ENCODE results near the gene TPST1.
"Not testable (repeated sequence)": the region's sequence is repeated elsewhere in the genome, so short reads cannot be mapped to it uniquely, and the experiment has no call there.

The TPST1 gene

DNA sequence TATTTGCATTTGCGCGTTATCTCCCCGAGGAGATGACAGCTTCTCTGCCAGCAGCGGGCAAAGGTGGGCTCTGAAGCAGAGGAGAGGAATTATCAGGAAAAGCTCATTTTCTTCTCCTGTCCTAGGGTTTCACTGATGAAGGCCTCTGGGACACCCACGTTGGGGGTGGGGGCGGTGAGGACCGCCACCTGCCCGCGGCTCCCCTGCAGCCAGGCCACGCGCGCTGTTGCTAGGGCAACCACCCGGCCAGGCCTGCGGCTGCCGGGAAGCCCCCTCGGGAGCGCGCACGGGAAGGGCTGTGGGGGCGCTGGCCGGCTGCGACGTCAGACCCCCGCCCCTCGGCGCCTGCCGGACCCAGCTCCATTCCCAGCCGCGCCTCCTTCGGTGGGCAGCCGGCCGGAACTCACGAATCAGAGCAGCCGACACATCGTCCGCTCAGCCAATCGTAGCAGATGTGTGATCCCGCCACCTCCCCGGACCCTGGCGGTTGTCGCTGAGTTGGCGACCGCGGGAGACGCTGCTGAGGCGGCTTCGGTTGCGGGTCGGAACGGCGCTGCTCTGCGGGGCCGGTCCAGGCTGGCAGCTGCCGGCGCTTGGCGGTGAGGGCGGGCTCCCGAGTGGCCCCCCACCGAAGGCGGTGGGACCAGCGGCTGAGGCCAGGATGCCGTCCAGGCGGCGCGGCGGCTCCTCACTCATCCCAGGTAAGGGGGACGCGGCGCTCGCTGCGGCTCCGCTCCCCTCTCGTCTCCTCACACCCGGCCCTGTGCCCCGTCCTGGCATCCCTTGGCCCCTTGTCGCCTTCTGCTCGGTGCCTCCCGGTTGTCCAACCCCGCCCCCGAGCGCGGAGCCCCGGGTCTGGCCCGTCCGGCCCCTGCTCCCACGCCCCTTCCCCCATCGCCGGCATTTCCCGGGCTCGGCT, at the start of gene TPST1:
Gene TPST1, plus strand, starts transcription at position 513 of the 919 bp plus-strand sequence. CDS start 35,092 bp downstream, outside the sequence.
- DNase-seq (ENCODE audit: low spot score) = peak; percentile 97

DNA sequence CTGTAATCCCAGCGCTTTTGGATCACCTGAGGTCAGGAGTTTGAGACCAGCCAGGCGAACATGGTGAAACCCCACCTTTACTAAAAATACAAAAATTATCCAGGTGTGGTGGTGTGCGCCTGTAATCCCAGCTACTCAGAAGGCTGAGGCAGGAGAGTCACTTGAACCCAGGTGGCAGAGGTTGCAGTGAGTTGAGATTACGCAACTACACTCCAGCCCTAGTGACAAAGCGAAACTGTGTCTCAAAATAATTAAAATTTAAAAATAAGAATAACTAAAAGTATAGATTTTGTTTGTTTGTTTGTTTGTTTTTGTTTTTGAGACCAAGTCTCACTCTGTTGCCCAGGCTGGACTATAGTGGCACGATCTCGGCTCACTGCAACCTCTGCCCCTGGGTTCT, 49.1 kb upstream of the TPST1 start:
- not testable (repeated sequence) for DNase-seq (ENCODE audit: low spot score)

DNA sequence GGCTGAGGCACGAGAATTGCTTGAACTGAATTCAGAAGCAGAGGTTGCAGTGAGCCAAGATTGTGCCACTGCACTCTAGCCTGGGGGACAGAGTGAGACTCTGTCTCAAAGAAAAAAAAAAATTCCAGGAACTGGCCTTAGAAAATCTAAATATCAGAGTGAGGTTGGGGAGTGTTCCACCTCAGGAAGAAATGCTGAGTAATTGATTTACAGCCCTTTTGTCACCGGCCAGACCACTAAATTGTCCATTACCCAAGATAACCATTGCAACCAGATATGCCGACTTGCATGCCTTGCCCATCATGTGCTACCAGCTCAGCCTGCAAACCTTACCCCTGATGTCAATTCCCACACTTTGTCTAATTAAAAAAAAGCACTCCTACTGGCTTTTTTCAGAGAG, 48.1 kb upstream of the TPST1 start:
- DNase-seq (ENCODE audit: low spot score) = no peak

DNA sequence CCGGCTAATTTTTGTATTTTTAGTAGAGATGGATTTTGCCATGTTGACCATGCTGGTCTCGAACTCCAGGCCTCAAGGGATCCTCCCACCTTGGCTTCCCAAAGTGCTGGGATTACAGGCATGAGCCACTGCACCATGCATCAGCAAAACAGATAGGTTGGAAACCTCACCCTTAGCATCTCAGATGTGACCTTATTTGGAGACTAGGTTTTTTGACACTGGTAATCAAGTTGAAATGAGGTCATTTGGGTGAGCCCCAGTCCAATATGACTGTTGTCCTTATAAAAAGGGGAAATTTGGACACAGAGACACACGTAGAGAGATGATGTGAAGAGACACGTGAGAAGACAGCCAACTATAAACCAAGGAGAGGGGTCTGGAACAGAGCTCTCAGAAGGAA, 42.5 kb upstream of the TPST1 start:
- DNase-seq (ENCODE audit: low spot score) = no peak

DNA sequence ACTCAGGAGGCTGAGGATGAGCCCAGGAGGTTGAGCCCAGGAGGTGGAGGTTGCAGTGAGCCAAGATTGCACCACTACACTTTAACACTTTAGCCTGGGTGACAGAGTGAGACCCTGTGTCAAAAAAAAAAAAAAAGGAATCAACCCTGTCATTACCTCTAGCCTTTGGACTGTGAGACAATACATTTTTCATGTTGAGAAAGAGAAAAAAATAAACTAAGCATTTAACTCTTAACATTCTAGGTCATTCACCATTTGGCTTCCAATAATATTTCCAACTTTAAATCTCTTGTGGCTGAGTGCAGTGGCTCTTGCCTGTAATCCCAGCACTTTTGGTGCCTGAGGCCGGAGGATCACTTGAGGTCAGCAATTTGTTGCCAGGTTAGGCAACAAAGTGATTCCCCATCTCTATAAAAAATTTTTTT, 41.9 kb upstream of the TPST1 start:
- DNase-seq (ENCODE audit: low spot score) = no peak

DNA sequence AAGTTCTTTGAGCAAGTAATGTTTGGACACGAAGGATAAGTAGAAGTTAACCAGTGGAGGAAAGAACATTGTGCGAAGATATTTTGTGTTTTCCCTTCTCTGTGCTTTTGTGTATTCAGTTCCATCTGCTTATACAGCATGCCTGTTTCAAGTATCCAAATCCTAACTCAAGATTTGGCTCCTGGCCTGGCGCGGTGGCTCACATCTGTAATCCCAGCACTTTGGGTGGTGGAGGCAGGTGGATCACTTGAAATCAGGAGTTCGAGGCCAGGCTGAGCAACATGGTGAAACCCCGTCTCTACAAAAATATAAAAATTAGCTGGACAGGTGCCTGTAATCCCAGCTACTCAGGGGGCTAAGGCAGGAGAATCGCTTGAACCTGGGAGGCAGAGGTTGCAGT, 40.8 kb upstream of the TPST1 start:
- DNase-seq (ENCODE audit: low spot score) = no peak

DNA sequence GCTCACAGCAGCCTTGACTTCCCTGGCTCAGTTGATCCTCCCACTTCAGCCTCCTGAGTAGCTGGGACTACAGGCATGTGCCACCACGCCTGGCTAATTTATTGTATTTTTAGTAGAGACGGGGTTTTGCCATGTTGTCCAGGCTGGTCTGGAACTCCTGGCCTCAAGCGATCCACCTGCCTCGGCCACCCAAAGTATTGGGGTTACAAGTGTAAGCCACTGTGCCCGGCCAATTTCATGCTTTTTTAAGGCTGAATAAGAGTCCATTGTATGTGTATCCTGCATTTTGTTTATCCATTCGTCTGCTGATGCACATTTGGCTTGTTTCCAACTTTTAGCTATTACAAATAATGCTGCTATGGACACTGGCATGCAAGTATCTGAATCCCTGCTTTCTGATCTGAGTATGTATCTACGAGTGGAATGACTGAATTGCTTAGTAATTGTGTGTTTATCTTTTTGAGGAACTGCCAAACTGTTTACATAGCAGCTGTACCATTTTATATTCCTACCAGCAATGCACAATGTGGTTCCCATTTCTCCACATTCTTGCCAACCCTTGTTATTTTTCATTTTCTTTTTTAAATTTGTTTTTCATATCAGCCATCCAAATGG, 37.3 kb upstream of the TPST1 start:
- DNase-seq (ENCODE audit: low spot score) = peak; percentile 45

DNA sequence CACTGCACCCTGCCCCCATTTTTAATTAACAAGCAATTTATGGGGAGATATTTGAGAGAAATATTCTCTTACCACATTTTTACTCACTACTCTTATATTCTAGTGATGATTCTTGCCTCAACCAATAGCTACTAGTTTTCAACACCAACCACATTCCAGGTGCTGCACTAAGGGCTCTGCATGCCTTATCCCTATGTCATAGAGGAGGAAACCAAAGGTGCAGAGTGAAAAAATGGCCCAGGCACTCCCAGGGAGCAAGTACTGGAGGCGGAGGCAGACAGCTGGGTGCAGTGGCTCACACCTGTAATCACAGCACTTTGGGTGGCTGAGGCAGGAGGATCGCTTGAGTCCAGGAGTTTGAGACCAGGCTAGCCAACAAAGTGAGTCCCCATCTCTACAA, 35.5 kb upstream of the TPST1 start:
- no peak for DNase-seq (ENCODE audit: low spot score)

DNA sequence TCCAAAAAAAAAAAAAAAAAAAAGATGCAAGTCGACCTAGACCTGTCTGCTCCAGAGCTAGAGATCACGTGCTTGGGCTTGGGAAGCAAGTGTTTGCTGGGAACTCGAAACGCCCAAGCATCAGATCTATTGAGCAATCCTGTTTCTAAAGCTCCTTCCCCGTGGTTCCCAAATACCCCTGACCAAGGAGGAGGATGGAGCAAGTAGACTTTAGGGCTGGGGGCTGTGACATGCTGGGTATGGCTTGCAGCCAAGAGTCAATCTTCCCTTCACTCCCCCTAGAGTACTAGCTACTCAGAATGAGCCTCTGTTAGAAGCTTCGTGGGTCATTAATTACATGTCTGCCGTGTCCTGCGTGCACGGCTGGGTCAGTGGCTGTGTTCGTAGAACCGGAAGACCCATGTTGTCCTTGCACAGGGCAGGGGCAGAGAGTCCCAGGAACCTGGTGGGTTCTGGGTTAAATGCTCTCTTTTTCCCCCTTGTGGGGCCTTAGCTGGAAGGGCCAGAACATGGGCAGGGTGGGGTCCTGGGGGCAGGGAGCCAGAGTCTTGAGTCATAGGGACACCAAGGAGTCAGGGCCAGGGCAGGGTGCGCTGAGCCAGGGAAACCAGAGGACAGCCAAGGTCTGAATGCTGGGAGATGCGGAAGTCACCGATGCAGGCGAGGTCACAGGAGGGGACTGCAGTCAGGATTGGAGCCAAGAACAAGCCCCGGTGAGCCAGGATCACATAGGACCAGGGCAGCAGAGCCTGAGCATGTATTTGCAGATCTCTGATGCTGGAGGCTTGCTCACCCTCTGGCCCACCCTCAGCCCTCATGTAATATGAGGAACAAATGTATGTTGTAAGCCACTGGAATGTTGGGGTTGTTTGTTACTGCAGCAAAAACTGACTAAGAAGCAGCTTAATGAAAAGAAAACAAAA, 34.6 kb upstream of the TPST1 start:
- DNase-seq (ENCODE audit: low spot score) = no peak

DNA sequence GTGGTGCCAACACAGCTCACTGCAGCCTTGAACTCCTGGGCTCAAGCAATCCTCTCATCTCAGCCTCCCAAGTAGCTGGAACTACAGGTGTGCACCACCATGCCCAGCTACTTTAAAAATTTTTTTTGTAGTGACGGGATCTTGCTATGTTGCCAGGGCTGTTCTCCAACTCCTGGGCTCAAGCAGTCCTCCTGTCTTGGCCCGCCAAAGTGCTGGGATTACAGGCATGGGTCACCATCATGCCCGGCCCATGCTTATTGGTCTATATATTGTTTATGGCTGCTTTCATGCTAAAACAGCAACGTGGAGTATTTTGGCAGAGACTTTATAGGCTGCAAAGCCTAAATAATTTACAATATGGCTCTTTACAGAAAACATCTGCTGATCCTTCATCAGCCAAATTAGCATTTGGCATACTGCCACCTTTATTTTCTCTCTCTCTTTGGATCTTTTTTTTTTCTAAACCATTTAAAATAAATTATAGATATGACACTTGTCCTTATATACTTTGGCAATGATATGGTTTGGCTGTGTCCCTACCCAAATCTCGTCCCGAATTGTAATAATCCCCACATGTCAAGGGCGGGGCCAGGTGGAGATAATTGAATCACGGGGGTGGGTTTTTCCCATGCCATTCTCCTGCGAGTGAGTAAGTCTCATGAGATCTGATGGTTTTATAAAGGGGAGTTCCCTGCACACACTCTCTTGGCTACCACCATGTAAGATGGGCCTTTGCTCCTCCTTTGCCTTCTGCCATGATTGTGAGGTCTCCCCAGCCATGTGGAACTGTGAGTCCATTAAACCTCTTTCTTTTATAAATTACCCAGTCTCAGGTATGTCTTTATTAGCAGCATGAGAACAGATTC, 32.4 kb upstream of the TPST1 start:
- DNase-seq (ENCODE audit: low spot score) = not testable (repeated sequence)

DNA sequence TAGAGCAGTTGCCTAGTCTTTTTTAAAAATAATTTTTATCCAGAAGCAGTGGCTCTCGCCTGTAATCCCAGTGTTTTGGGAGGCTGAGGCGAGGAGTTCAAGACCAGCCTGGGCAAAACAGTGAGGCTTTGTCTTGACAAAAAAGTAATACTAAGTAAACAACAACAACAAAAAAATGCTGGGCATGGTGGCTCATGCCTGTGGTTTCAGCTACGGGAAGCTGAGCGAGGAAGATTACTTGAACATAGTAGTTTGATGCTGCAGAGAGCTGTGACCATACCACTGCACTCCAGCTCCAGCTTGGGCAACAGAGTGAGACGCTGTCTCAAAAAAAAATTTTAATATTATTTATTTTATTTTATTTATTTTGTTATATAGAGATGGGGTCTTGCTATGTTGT, 31.3 kb upstream of the TPST1 start:
- no peak for DNase-seq (ENCODE audit: low spot score)

DNA sequence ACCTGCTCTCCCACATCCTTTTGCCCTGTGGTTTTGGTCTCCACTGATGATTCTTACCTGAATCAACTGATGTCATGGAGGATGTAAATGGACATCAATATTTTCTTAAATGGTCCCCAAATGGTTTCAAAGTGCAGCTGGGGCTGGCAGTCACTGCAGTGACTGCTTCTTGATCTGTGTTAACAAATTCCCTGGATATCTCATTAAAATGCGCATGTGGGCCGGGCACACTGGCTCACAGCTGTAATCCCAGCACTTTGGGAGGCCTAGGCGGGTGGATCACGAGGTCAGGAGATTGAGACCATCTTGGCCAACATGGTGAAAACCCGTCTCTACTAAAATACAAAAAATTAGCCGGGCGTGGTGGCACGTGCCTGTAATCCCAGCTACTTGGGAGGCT, 30.1 kb upstream of the TPST1 start:
- not testable (repeated sequence) for DNase-seq (ENCODE audit: low spot score)

DNA sequence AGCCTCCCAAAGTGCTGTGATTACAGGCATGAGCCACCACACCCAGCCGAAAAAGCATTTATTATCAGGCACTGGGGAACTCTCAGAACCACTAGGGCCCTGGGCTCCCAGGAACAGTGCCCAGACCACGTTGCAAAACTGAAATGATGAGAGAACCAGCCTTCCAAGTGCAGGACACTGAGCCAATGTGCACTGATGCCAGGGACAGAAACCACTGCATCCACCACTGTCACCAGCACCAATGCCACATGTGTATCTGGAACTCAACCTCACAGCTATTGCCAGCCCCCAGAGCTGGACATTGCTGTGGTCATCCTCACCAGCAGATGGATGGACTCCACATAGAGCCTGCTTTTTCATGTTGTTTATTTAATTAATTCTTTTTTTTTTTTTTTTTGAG, 28.2 kb upstream of the TPST1 start:
- DNase-seq (ENCODE audit: low spot score) = no peak

DNA sequence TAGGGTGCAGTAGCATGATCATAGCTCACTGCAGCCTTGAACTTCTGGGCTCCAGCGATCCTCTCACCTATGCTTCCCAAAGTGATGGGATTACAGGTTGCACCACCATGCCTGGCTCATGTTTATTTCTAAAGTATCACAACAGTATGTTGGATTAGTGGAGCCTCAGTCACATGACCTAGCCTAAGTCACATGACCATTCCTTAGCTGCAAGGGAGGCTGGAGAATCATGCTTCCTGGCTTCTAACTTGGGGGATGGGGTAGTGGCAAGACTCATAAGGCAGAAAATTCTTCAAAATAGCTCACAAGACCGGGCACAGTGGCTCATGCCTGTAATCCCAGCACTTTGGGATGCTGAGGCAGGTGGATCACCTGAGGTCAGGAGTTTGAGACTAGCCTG, 26.9 kb upstream of the TPST1 start:
- DNase-seq (ENCODE audit: low spot score) = no peak

DNA sequence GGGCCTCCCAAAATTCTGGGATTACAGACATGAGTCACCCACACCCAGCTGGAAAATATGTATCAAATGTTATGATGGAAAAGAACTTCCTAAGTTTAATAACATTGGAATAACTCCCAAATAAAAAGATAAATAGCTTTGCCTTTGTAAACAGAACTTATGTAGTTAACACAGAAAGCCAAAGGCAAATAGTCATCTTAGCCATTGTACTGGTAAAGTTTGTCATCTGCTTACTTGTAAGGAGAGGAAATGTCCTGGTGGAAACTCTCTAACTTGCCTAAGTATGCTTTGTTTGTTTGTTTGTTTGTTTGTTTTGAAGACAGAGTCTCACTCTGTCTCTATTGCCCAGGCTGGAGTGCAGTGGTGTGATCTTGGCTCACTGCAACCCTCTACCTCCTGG, 23.8 kb upstream of the TPST1 start:
- no peak for DNase-seq (ENCODE audit: low spot score)

DNA sequence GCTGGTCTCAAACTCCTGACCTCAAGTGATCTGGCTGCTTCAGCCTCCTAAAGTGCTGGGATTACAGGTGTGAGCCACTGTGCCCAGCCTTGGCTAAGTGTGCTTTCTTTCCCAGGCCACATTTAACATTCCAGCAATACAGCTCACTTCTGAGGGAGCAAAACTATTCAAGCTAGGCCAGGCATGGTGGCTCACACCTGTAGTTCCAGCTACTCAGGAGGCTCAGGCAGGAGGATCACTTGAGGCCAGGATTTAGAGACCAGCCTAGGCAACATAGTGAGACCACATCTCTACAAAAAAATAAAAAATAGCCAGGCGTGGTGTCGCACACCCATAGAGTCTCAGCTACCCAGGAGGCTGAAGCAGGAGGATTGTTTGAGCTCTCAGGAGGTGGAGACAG, 23.3 kb upstream of the TPST1 start:
- DNase-seq (ENCODE audit: low spot score) = no peak

DNA sequence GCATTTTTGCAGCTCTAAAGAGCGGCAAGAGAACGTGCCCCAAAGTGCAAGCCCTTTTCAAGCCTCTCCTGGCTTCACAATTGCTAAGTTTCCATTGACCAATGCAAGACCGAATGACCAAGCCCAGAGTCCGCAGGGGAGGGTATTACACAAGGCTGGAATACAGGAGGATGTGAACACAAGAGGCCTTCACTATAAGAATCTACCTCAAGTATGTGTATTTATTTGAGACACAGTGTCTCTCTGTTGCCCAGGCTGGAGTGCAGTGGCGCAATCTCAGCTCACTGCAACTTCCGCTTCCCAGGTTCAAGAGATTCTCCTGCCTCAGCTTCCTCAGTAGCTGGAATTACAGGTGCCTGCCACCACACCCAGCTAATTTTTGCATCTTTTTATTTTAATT, 22.2 kb upstream of the TPST1 start:
- DNase-seq (ENCODE audit: low spot score) = no peak

DNA sequence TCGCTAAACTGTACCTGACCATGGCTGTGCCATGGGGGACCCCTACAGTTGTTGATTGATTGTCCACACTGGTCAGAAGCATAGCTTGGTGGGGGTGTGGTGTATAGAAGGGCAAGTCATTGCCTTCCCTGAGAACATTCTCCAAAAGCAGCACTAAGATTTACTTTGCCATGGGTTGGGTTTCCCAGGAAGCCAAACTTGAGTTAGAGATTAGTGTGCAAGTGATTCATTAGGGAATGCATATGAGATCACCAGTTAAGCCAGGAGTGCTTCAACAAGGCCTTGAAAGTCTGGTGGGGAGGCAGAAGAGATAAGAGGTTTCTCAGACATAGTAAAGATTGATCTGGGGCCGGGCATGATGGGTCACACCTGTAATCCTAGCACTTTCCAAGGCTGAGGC, 21.4 kb upstream of the TPST1 start:
- DNase-seq (ENCODE audit: low spot score) = no peak

DNA sequence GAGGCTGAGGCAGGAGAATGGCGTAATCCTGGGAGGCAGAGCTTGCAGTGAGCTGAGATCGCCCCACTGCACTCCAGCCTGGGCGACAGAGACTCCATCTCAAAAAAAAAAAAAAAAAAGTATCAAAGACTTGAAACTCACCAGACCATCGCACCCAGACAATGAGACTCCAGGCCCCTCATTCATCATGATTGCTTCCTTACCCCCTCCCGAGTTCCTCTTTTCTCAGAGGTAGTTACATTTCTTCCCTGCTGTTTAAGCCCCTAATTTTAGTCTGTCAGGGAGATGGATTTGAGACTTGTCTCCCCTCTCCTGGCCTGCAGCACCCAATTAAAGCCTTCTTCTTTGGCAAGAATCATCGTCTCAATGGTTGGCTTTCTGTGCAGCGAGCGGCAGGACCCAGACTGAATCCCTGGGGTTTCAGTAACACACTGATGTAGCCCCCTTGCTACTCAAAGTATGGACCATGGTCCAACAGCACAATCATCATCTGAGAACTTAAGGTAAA, 19.4 kb upstream of the TPST1 start:
- no peak for DNase-seq (ENCODE audit: low spot score)

DNA sequence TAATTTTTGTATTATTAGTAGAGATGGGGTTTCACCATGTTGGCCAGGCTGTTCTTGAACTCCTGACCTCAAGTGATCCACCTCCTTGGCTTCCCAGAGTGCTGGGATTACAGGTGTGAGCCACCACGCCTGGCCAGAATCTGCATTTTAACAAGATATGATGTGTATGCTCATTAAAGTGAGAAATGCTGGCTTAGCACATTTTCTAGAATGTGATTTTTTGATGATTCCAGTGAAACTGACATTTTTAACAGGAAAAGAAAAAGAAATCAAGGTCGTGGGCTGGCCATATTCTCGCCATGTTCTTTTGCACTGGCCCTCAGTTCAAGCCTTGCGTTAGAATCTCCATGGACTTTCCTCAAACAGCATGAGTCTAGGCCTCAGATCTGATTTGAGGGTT, 18.1 kb upstream of the TPST1 start:
- DNase-seq (ENCODE audit: low spot score) = no peak

DNA sequence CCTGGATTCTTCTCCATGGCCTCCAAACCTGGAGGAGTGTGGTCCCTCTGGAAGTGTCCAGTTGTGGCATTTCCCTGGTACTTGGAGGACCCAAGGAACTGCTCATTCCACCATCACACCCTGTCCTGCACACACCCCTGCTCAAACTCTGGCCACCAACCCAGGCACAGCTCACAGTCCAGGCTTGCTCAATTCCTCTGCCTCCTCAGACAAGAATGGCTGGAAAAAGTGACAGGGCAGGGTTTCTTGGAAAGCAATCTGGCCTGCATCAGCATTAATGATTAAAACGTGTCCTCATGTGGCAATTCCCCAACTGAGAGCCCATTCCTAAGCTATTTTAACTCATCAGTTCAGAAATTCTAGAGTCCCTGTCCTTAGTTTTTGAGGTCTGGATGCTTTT, 17.2 kb upstream of the TPST1 start:
- no peak for DNase-seq (ENCODE audit: low spot score)

Measured in COLO829 (cell line).